PFSK-1 (cell line): Measurements from ENCODE around the gene NUP98.

Experiments
- POLR2AphosphoS5 ChIP-seq: IDR thresholded peaks from 2 replicates; pipeline ENCODE4 v1.6.1; 2012; ENCODE audit warnings: low read depth, mild to moderate bottlenecking, control low read depth, low read length, moderate library complexity
- REST ChIP-seq, 2 experiments: IDR thresholded peaks; 2 replicates each; pipeline versions ENCODE4 v1.6.1 to v1.8.0; 2011 to 2012; ENCODE audit warnings: low read depth in 2 of 2, low read length in 2 of 2, control low read depth in 1 of 2, inconsistent platforms in 1 of 2, mild to moderate bottlenecking in 1 of 2, moderate library complexity in 1 of 2; ENCODE audit not compliant: insufficient read depth in 1 of 2
- SIN3A ChIP-seq: IDR thresholded peaks from 2 replicates; pipeline ENCODE4 v1.6.1; 2012; ENCODE audit warnings: mild to moderate bottlenecking, low read length, moderate library complexity, borderline replicate concordance; ENCODE audit not compliant: insufficient read depth
- TAF1 ChIP-seq: IDR thresholded peaks from 2 replicates; pipeline ENCODE4 v1.6.1; 2012; ENCODE audit warnings: low read length, control low read depth, borderline replicate concordance; ENCODE audit not compliant: insufficient read depth

- TF ChIP-seq SIN3A (no peak), POLR2AphosphoS5 (no peak), REST (IDR thresholded peaks at IDR 0.05; ENCODE audit: insufficient read depth in 1 of 2, low read depth in 2 of 2, low read length in 2 of 2) (no peak), TAF1 (no peak)
These were observed 13.6 kb upstream of the NUP98 start for GRCh38 chr11:3810951-3811350.
